Heart right ventricle (tissue), 16 donors: Measurements from ENCODE around the gene SMARCD2. TPM values are rescaled to one million over a fixed set of nuclear protein-coding genes. Genes with fewer than 3 reads are reported as not detected.

Source experiments
- ATAC-seq, 8 donors: fragments of 200-7000 bp; cut with Tn5 transposase; one replicate each; pipeline ENCODE4 v1.9.1; 2020; ENCODE audit warnings: mild to moderate bottlenecking in 8 of 8, moderate library complexity in 8 of 8, moderate number of reproducible peaks in 1 of 8
- DNase-seq, 2 donors: peaks; one replicate each; pipeline ENCODE4 v3.0.0-alpha.2; 2020
- H3K27ac ChIP-seq, 10 donors: fragments of 200-600 bp; sonication (generic) in 2 of 10; one replicate each; pipeline versions ENCODE4 v1.5.0 to v1.8.0; 2020 to 2022; ENCODE audit warnings: mild to moderate bottlenecking in 3 of 10
- H3K27me3 ChIP-seq, 7 donors: fragments of 200-600 bp; one replicate each; pipeline ENCODE4 v1.8.0; 2021 to 2022; ENCODE audit warnings: mild to moderate bottlenecking in 2 of 7
- H3K36me3 ChIP-seq, 9 donors: fragments of 200-600 bp; sonication (generic) in 1 of 9; one replicate each; pipeline versions ENCODE4 v1.5.0 to v1.8.0; 2020 to 2022; ENCODE audit warnings: mild to moderate bottlenecking in 2 of 9
- H3K4me1 ChIP-seq, 9 donors: fragments of 200-600 bp; sonication (generic) in 1 of 9; one replicate each; pipeline versions ENCODE4 v1.5.0 to v1.8.0; 2020 to 2022; ENCODE audit warnings: mild to moderate bottlenecking in 4 of 9
- H3K4me3 ChIP-seq, 10 donors: fragments of 200-600 bp; sonication (generic) in 2 of 10; one replicate each; pipeline versions ENCODE4 v1.5.0 to v1.8.0; 2020 to 2022; ENCODE audit warnings: mild to moderate bottlenecking in 7 of 10, moderate library complexity in 2 of 10
- H3K9me3 ChIP-seq, 11 donors: fragments of 200-600 bp in 10 of 11; sonication (generic) in 2 of 11; one replicate each; pipeline versions ENCODE4 v1.5.0 to v1.8.0; 2013 to 2022; ENCODE audit warnings: mild to moderate bottlenecking in 2 of 11, control low read depth in 1 of 11, moderate library complexity in 1 of 11
- CTCF ChIP-seq, 9 donors: fragments of 200-600 bp; sonication (generic) in 2 of 9; IDR thresholded peaks; one replicate each; pipeline versions ENCODE4 v1.5.0 to v1.8.0; 2021 to 2022; ENCODE audit warnings: antibody characterized with exemption in 9 of 9, mild to moderate bottlenecking in 5 of 9, moderate library complexity in 1 of 9
- WGBS, 2 donors: extraction: QIAGEN DNeasy Blood & Tissue Kit; methylation state at CpG; one replicate each; pipeline ENCODE4 v1.1.7; 2013; ENCODE audit warnings: inconsistent platforms in 1 of 2; 5-methylcytosine and 5-hydroxymethylcytosine counted together
- intact Hi-C, 10 donors: fragments of 100-400 bp; cut with DNase I; formaldehyde crosslinking; loops; one replicate each; pipeline versions ENCODE4 v1.11.1 to v1.14.2; 2022
- polyA plus RNA-seq, 2 donors: library from polyadenylated mRNA; stranded (reverse); fragments of 200-250 nt; gene quantifications; one replicate each; pipeline ENCODE4 v1.2.3, GENCODE V29; 2013
- total RNA-seq, 10 donors: library from RNA; stranded (reverse); fragmentation: NEBNext Ultra II Directional in 3 of 10; extraction: Animal tissue kit (Norgen Biotek cat#: 25700) in 3 of 10; gene quantifications; one replicate each; pipeline versions ENCODE4 v1.2.1 to v1.2.4, GENCODE V29; 2021 to 2023
- donor health status: Arrhythmogenic right ventricular cardiomyopathy.
- donor health status: ischemic (EF 13 %, LVEDD 7.1; RV severe dilation, severe dysfunction).
- donor health status: healthy with polysubstance abuse.
- donor health status: DM: no; HTN: yes; CAD: no.
- donor health status: DM: no; HTN: no; CAD: no.
- donor health status: ischemic (EF 25% LVEDD 6.9; RV normal size, moderate dysfunction).
- donor health status: ischemic (EF 25% LVEDD 5.7; RV mildly dilated, moderate dysfunction).
- donor health status: healthy.
- donor health status: DM: yes; HTN: yes; CAD: no.
- donor health status: Ischemic cardiomyopathy.
- donor health status: ischemic (EF 35%, LVEDD 5.7; RV mildly dilated, moderate dysfunction).
- donor health status: nonischemic (EF 11% LVEDD 7.7; RV severe dilation, severe dysfunction).
- donor health status: DM: yes; HTN: yes; CAD: no.
- donor health status: PGD.
- donor health status: ischemic (EF 29% LVEDD 5.4; RV normal size, mild dysfunction).
- donor health status: nonischemic (EF 23%, LVEDD 6.1; RV moderate dilation, normal function).

SMARCD2 gene
- total and polyA plus RNA-seq, 12 donors = 11.6 to 35.7 (median 18.4) TPM

GRCh38 chr17:63821804-63822203 is 20.7 kb downstream of the SMARCD2 start:
- H3K27me3 ChIP-seq = no peaks in the 10 kb centered on the region
- H3K4me1 ChIP-seq = peaks cover 0 to 26% (median 19%) of the 10 kb centered on the region in 9 donors
- no peaks in the 10 kb centered on the region for H3K9me3 ChIP-seq
- no peak for TF ChIP-seq CTCF (IDR thresholded peaks at IDR 0.05)
- intact Hi-C loops = loop anchor here in 3 of 10 donors (10.0 kb wide), 2 partner anchors 47 to 683 kb away; partner anchors contain the start of genes CCDC47 (in 2 of the 3), DDX42 (in 2 of the 3), CEP95 (in 1 of the 3) and DDX5 (in 1 of the 3)
- WGBS, 2 donors = 58 to 59% methylated on average over 6 of the region's 6 CpGs
- DNase-seq (no peak), ATAC-seq (no peak)
- H3K27ac ChIP-seq = peak overlapping the region in 1 of 10 donors; percentile 10
- no peak overlapping the region for H3K4me3 ChIP-seq
- H3K36me3 ChIP-seq = peaks cover 4 to 92% (median 83%) of the 10 kb centered on the region in 9 donors

- H3K27ac ChIP-seq = peak overlapping the region in 2 of 10 donors; percentile 9 to 27
- TF ChIP-seq CTCF (IDR thresholded peaks at IDR 0.05) = no peak
- 81 to 82% methylated on average over 10 of the region's 10 CpGs for WGBS, 2 donors
- H3K4me3 ChIP-seq = no peak overlapping the region
- no peaks in the 10 kb centered on the region for H3K9me3 ChIP-seq
- peaks cover 8 to 100% (median 90%) of the 10 kb centered on the region in 9 donors for H3K36me3 ChIP-seq
- no peaks in the 10 kb centered on the region for H3K27me3 ChIP-seq
- no peak for DNase-seq
- peaks cover 0 to 22% (median 14%) of the 10 kb centered on the region in 9 donors for H3K4me1 ChIP-seq
- intact Hi-C loops = loop anchor here in 3 of 10 donors (10.0 kb wide), 2 partner anchors 46 to 684 kb away; partner anchors contain the start of genes CCDC47 (in 2 of the 3), DDX42 (in 2 of the 3), CEP95 (in 1 of the 3) and DDX5 (in 1 of the 3)
- no peak for ATAC-seq
Measured at GRCh38 chr17:63820963-63821561, 21.4 kb downstream of the SMARCD2 start.

DNA sequence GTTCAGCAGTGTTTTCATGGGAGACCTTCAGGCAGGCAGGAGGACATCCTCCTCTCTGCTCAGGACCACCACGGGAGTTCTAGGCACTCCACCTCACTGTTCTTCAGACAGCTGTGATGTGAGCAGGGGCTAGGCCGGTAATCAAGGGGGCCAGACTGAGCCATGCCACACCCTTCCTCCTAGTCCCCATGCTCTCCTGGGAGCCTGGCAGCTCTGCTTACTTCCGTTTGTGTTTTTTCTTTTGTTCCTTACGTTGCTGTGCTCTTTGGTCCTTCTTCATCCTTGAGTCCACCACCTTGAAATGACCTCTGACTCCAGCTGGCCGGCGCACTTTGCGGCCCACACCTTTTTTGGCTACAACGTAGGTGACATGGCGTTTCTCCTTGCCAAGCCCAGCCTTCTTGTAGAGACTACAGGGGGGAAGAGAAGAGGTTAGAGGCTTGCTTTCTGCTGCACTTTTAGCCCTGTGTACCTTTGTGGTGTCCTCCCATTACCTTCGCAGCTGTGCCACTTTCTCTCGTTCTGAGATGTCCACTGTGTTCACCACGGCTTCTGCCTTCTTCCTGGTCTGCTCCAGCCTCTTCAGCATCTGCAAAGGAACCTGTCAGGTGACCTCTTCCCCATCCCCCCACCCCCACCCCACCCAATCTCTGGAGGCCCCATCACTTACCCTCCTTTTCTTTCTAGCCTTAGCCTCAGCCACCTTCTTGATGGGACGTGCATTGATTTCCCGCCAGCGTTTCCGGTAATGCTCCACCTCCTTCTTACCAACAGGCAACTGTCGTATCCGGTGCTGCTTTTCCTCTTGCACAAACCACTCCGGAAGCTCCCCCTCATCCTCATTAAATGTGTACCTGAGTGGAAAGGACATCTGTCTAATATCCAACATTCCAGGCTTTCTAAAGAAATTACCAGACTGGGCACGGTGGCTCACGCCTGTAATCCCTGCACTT is 22.6 kb downstream of the SMARCD2 start:
- ATAC-seq (peak in 5 of 8 donors; percentile 16 to 53 (median 28)), DNase-seq (no peak)
- H3K4me3 ChIP-seq = no peak overlapping the region
- no peak for TF ChIP-seq CTCF (IDR thresholded peaks at IDR 0.05)
- intact Hi-C loops = loop anchor here in 4 of 10 donors (5.0 to 10.0 kb wide), 3 partner anchors 43 to 685 kb away; partner anchors contain the start of genes CCDC47 (in 2 of the 4), DDX42 (in 2 of the 4), CEP95 (in 1 of the 4) and DDX5 (in 1 of the 4)
- peaks cover 8 to 100% (median 97%) of the 10 kb centered on the region in 9 donors for H3K36me3 ChIP-seq
- peaks cover 0 to 14% (median 7%) of the 10 kb centered on the region in 9 donors for H3K4me1 ChIP-seq
- H3K27me3 ChIP-seq = no peaks in the 10 kb centered on the region
- H3K27ac ChIP-seq = peak overlapping the region in 7 of 10 donors; percentile 27 to 59 (median 49)
- no peaks in the 10 kb centered on the region for H3K9me3 ChIP-seq
- WGBS, 2 donors = 59 to 67% methylated on average over 21 of the region's 21 CpGs

GRCh38 chr17:63819131-63819530 is 23.4 kb downstream of the SMARCD2 start:
- 71 to 82% methylated on average over 6 of the region's 6 CpGs for WGBS, 2 donors
- no peaks in the 10 kb centered on the region for H3K9me3 ChIP-seq
- peaks cover 8 to 100% (median 96%) of the 10 kb centered on the region in 9 donors for H3K36me3 ChIP-seq
- TF ChIP-seq CTCF (IDR thresholded peaks at IDR 0.05) = no peak
- peaks cover 0 to 14% (median 7%) of the 10 kb centered on the region in 9 donors for H3K4me1 ChIP-seq
- peak in 1 of 8 donors; percentile 7 for ATAC-seq
- no peak overlapping the region for H3K4me3 ChIP-seq
- DNase-seq = no peak
- intact Hi-C loops = loop anchor here in 1 of 10 donors (5.0 kb wide), 1 partner anchor 42 kb away; no protein-coding TSS in a partner anchor
- no peaks in the 10 kb centered on the region for H3K27me3 ChIP-seq
- peak overlapping the region in 5 of 10 donors; percentile 47 to 59 (median 51) for H3K27ac ChIP-seq
